ENCODE results near the gene KCTD1.

KCTD1 gene

GRCh38 chr18:26548415-26549262 lies at the start of gene KCTD1:
KCTD1 (minus strand) TSS chr18:26548553; CDS start chr18:26548536, 17 bp downstream.
- DNase-seq = peak; percentile 88

GRCh38 chr18:26593365-26594320 lies 45.3 kb upstream of the KCTD1 start:
- no peak for DNase-seq

GRCh38 chr18:26584745-26585144 lies 36.4 kb upstream of the KCTD1 start:
- no peak for DNase-seq

GRCh38 chr18:26579941-26580618 lies 31.7 kb upstream of the KCTD1 start:
- DNase-seq = no peak

GRCh38 chr18:26575865-26576217 lies 27.5 kb upstream of the KCTD1 start:
- DNase-seq = no peak

GRCh38 chr18:26574958-26575864 lies 26.9 kb upstream of the KCTD1 start:
- DNase-seq = peak; percentile 58

- DNase-seq = no peak
Observed at GRCh38 chr18:26568926-26569665, 20.7 kb upstream of the KCTD1 start.

- DNase-seq = no peak
Observed at GRCh38 chr18:26568513-26568912, 20.2 kb upstream of the KCTD1 start.

GRCh38 chr18:26566874-26567555 lies 18.7 kb upstream of the KCTD1 start:
- DNase-seq = no peak

- DNase-seq = no peak
Observed at GRCh38 chr18:26565514-26565913, 17.2 kb upstream of the KCTD1 start.

- DNase-seq = no peak
Observed at GRCh38 chr18:26563024-26563423, 14.7 kb upstream of the KCTD1 start.

- DNase-seq = no peak
Observed at GRCh38 chr18:26562568-26562967, 14.2 kb upstream of the KCTD1 start.

- DNase-seq = no peak
Observed at GRCh38 chr18:26561769-26562168, 13.4 kb upstream of the KCTD1 start.

- DNase-seq = no peak
Observed at GRCh38 chr18:26556573-26556972, 8.2 kb upstream of the KCTD1 start.

GRCh38 chr18:26555804-26556553 lies 7.6 kb upstream of the KCTD1 start:
- no peak for DNase-seq

- DNase-seq = no peak
Observed at GRCh38 chr18:26553943-26554342, 5.6 kb upstream of the KCTD1 start.

- no peak for DNase-seq
Observed at GRCh38 chr18:26551695-26552081, 3.3 kb upstream of the KCTD1 start.

- peak; percentile 36 for DNase-seq
Observed at GRCh38 chr18:26550998-26551694, 2.8 kb upstream of the KCTD1 start.
